G401 (cell line): ENCODE results near the gene ZMYND15. TPM values are rescaled to one million over a fixed set of nuclear protein-coding genes. Genes with fewer than 3 reads are reported as not detected.
"Not testable (repeated sequence)": the region's sequence is repeated elsewhere in the genome, so short reads cannot be mapped to it uniquely, and the experiment has no call there.

Source experiments
- DNase-seq: peaks from one replicate; pipeline ENCODE4 v3.0.0-alpha.2; 2015; ENCODE audit warnings: low spot score
- in situ Hi-C: cut with HindIII; loops from 2 replicates; pipeline ENCODE4 v1.10.0; 2016; ENCODE audit warnings: low sequenced_read_pairs, mixed read lengths
- total RNA-seq: library from RNA; depleted of rRNA; stranded (reverse); fragments of >200 nt; shearing (Covaris generic); gene quantifications from 2 replicates; pipeline ENCODE4 v1.2.3, GENCODE V29; 2014; rRNA removed

ZMYND15 gene
- 0.68 TPM in 1 of 2 replicates, not detected in the other for total RNA-seq

DNA sequence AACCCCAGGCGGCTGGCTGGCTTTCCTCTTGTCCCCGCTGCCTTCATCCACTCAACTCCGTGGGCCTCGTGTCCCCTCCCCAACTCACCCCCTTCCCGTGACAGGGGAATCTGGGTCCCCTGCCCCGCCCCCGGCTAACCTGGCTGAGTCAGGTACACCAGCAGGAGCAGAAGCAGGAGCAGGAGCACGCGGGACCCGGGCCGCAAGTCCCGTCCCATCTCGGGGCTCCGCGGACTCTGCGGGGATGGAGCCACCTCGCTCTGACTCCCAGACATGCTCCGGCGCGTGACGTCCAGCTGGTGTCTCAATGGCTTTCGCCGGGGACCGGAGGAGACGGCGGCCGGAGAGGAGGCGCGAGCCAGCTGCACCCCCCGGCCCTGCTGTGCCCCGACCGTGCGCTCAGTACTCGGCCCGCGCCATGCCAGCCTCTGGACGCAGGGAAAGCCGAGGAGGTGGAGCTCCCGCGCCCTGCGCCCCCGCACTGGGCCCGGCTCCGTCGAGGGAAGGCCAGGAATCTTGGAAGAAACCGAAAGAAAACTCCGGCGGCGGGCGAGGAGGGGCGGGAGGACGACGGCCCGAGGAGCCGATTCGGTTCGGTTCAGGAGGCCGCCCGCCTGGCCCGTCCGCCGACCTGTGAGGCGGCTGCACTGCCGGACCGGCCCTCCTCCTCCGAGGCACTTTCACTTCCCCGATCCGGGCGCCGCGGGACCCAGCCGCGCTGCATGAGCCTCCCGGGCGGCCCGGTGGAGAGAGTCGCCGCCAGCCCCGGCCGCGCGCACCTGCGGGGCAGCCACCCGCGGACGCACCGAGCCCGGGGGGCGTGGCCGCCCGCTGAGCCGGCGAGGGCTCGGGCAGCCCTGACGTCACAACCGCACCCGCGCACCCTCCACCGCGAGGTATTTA is at the start of gene ZMYND15, which contains the start of gene CXCL16:
Gene ZMYND15, plus strand, starts transcription at position 712 of the 903 bp plus-strand sequence. CDS start 716 bp downstream, outside the sequence.
Gene CXCL16, minus strand, starts transcription at position 807 of the 903 bp plus-strand sequence. Its CDS starts 589 bp downstream, at position 218.
- DNase-seq: no peak

GRCh38 chr17:4689872-4690271 is 49.8 kb upstream of the ZMYND15 start:
- DNase-seq, in situ Hi-C loops: not testable (repeated sequence)

More for the DNA sequence above, at the start of gene ZMYND15, which contains the start of gene CXCL16:
- in situ Hi-C loops: no loop called here

- in situ Hi-C loops: no loop called here
These were observed 48.9 kb upstream of the ZMYND15 start for GRCh38 chr17:4690745-4691144.

GRCh38 chr17:4691686-4692085 is 47.9 kb upstream of the ZMYND15 start:
- in situ Hi-C loops: no loop called here
- no peak for DNase-seq

More at GRCh38 chr17:4690745-4691144, 48.9 kb upstream of the ZMYND15 start:
- DNase-seq: no peak

- in situ Hi-C loops: no loop called here
- no peak for DNase-seq
These were observed 46.2 kb upstream of the ZMYND15 start for GRCh38 chr17:4693416-4693815.

DNA sequence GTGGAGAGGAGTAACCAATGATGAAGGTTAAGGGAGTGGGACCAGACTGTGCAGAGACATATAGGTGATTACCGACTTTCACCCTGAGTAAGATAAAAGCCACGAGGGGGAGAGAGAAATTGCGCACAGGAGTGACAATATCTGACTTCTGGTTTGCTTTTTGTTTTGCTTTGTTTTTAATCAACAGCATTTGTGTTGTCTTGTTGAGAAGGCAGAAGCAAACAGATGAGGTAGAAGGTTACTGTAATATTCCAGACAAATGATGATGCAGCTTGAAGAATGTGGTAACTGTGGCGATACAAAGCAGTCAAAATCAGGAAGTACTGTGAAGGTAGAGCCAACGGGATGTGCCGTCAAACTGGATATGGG is 43.2 kb upstream of the ZMYND15 start:
- DNase-seq: no peak
- in situ Hi-C loops: no loop called here

DNA sequence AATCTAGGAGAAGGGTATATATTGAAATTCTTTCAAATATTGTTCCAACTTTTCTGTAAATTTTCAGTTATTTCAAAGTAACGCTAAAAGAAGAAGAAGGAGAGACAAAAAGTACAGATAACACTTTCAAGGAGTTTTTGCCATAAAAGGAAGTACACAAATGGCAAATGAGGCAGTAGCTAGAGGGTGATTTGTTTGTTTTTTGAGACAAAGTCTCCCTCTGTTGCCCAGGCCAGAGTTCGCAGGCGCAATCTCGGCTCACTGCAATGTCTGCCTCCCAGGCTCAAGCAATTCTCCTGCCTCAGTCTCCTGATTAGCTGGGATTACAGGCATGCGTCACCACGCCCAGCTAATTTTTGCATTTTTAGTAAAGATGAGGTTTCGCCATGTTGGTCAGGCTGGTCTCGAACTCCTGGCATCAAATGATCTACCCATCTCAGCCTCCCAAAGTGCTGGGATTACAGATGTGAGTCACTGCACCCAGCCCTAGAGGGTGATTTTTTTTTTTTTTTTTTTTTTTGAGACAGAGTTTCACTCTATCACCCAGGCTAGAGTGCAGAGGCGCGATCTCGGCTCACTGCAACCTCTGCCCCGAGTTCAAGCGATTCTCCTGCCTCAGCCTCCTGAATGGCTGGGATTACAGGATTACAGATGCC is 40.1 kb upstream of the ZMYND15 start:
- DNase-seq, in situ Hi-C loops: not testable (repeated sequence)

- DNase-seq: no peak
- in situ Hi-C loops: no loop called here
These were observed 38.5 kb upstream of the ZMYND15 start for GRCh38 chr17:4701116-4701515.

DNA sequence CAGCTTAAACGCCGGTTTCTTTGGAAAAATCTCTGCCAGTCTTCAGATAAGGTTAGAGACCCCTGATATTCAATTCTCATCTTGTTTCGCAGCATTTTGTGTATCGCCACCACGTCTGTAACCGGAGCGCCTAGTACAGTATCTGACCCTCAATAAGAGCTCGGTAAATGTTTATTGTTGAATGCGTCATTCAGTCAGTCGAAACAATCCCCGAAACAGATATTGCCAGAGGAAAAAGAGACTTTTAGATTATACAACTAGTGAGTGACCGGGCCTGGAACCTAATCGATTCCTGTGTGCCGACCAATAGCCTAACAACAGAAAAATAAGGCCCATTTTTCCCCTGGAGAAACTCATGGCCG is 36.3 kb upstream of the ZMYND15 start:
- peak; percentile 9 for DNase-seq
- in situ Hi-C loops: no loop called here

DNA sequence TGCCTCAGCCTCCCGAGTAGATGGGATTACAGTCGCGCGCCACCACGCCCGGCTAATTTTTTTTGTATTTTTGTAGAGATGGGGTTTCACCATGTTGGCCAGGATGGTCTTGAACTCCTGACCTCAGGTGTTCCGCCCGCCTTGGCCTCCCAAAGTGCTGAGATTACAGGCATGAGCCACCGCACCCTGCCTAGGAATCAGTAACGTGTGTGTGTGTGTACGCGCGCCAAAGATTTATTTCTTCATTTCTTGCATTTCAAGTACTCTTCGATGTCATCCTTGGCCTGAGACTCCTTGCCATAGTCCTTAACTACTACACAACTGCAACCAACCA is 35.1 kb upstream of the ZMYND15 start:
- in situ Hi-C loops, DNase-seq: not testable (repeated sequence)

DNA sequence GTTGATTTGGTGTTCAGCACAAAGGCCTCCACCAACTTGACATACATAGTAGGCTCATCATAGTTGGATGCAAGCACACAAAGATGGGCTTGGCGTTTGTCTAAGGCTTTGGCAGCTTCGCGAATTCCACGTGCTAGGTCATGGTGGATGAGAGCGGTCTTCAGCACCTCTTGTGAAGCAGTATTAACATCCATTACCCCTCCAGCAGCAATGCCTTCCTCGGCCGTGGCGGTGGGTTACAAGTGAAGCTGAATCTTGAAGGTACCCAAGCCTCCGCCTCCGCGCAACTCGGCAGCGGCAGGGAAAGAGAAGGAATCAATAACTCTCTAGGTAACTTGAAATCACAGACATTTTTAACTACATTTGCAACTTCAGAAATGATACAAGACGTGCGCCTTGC is 34.6 kb upstream of the ZMYND15 start:
- in situ Hi-C loops: no loop called here
- no peak for DNase-seq

DNA sequence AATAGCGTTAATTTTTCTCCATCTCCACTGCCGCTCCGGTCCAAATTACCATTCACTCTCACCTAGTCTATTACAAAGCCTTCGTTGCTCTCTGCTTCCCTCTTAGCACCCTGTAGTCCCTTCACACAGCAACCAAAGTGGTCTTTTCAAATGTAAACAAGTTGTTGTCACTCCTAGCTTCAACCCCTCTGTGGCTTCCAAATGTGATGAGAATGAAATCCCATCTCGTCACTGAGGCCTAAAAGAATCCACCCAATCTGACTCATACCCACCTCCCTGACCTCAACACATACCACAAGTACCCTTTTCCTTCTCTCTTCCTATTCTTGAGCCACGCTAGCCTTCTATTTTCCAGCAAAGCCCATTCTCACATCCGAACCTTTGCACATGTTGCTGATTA is 33.5 kb upstream of the ZMYND15 start:
- no peak for DNase-seq
- in situ Hi-C loops: no loop called here

GRCh38 chr17:4708436-4708835 is 31.2 kb upstream of the ZMYND15 start:
- DNase-seq: peak; percentile 31

DNA sequence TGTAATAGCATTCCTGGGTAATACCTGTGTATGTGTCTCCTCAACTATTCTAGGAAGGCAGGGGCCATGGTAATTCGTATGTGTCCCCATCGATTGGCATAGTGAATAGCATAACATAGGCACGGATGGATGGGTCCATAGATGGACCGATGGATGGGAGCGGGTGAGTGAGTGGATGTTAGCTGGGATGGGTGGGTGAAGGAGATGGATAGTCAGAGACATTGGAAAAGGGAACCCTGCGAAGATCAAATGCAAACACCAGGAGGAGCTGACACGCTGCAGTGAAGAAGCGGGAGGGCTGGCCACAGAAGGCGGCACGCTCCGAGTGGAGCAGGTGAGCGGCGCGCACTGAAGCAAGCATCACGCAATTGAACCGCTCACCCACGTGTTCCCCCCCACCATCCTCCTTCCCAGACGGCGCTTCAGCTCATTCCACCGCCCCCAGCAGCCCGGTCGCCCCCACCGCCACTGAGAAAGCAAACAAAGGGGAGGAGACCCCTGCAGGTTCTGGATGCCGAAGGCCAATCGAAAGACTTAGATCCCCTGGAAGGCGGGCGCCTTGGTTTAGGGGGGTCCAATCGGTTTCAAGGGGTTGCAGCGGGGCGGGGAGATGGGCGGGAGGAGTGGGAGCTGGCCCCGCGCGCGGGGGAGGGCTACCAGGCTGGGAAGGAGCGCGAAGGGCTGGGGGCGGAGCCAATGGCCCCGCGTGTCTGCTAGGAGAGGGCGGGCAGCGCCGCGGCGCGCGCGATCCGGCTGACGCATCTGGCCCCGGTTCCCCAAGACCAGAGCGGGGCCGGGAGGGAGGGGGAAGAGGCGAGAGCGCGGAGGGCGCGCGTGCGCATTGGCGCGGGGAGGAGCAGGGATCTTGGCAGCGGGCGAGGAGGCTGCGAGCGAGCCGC is 29.6 kb upstream of the ZMYND15 start, which contains the start of gene ARRB2:
Gene ARRB2, plus strand, starts transcription at position 839 of the 899 bp plus-strand sequence. CDS start 90 bp downstream, outside the sequence.
- peak; percentile 100 for DNase-seq
- in situ Hi-C loops: no loop called here

More at GRCh38 chr17:4708436-4708835, 31.2 kb upstream of the ZMYND15 start:
- in situ Hi-C loops: no loop called here

- no peak for DNase-seq
- in situ Hi-C loops: no loop called here
These were observed 28.7 kb upstream of the ZMYND15 start for GRCh38 chr17:4710693-4711634.

GRCh38 chr17:4711661-4712181 is 27.9 kb upstream of the ZMYND15 start:
- in situ Hi-C loops: no loop called here
- DNase-seq: peak; percentile 65

DNA sequence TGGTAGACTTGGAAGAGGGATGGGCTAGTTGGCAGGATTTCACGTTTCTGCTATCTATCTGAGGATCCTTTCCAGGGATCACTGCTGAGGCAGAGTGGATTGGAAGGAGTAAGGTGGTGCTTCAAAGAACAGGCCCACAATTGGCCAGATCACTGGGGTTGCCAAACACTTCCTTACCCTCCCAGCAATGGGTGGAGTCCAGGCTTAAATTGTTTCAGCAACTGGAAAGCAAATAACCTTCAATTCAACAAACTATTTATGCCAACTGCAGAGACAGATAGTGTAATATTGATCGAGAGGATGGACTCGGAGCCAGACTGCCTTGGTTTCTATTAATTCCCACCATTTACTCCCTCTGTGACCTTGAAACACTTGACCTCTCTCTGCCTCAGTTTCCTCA is 27.1 kb upstream of the ZMYND15 start:
- no peak for DNase-seq
- in situ Hi-C loops: no loop called here
